ENCODE results near the gene TBC1D4. TPM values are rescaled to one million over a fixed set of nuclear protein-coding genes. Genes with fewer than 3 reads are reported as not detected.

The TBC1D4 gene
- total RNA-seq, 1 experiment from 2014 or later: 5.5 TPM

- BruUV-seq (replicated peaks): no TSS peak
- H3K36me3 ChIP-seq (ENCODE audit: control insufficient read depth, insufficient read depth, low read length): peaks cover 7% of the 10 kb centered on the region
- intact Hi-C loops (cut with micrococcal nuclease; ENCODE audit: unreplicated experiment) (no loop called here), in situ Hi-C loops (cut with HindIII; ENCODE audit: low pct_unique_long_range_greater_than_20kb, low sequenced_read_pairs) (no loop called here)
- ChIA-PET POLR2A (no interaction called here), CTCF (no interaction called here)
- TF ChIP-seq REST (IDR thresholded peaks at IDR 0.05; ENCODE audit: insufficient read depth in 1 of 2, low read depth in 2 of 2, low read length in 1 of 2): no peak
- TF ChIP-seq POLR2AphosphoS5 (IDR thresholded peaks at IDR 0.05; ENCODE audit: low read depth, low read length): no peak
- TF ChIP-seq CTCF (IDR thresholded peaks at IDR 0.05): no peak
- TF ChIP-seq TCF7L2 (IDR thresholded peaks at IDR 0.05; ENCODE audit: low read depth, low read length): no peak
- no peak for TF ChIP-seq SIN3A (IDR thresholded peaks at IDR 0.05; ENCODE audit: borderline replicate concordance, insufficient read depth, low read depth, low read length)
- H3K27me3 ChIP-seq (ENCODE audit: control insufficient read depth, insufficient read depth, low read length): no peaks in the 10 kb centered on the region
- DNase-seq (ENCODE audit: low read depth, low spot score): no peak
- no peak for ATAC-seq
- no peak overlapping the region for H3K4me3 ChIP-seq (ENCODE audit: low read depth in 2 of 2, low read length in 2 of 2)
- H3K4me1 ChIP-seq (ENCODE audit: control insufficient read depth, insufficient read depth, low read length): no peaks in the 10 kb centered on the region
- H3K27ac ChIP-seq (ENCODE audit: low read length): no peak overlapping the region
- no peaks in the 10 kb centered on the region for H3K9me3 ChIP-seq (ENCODE audit: control insufficient read depth, insufficient read depth, low read depth, low read length)
Measured at GRCh38 chr13:75521956-75522355, 40.0 kb upstream of the TBC1D4 start.

- ATAC-seq (no peak), DNase-seq (ENCODE audit: low read depth, low spot score) (no peak)
- Histone ChIP-seq H3K27ac (ENCODE audit: low read length) (no peak overlapping the region), H3K9me3 (ENCODE audit: control insufficient read depth, insufficient read depth, low read depth, low read length) (no peaks in the 10 kb centered on the region), H3K4me3 (ENCODE audit: low read depth in 2 of 2, low read length in 2 of 2) (no peak overlapping the region), H3K36me3 (ENCODE audit: control insufficient read depth, insufficient read depth, low read length) (no peaks in the 10 kb centered on the region), H3K27me3 (ENCODE audit: control insufficient read depth, insufficient read depth, low read length) (no peaks in the 10 kb centered on the region), H3K4me1 (ENCODE audit: control insufficient read depth, insufficient read depth, low read length) (no peaks in the 10 kb centered on the region)
- in situ Hi-C loops (cut with HindIII; ENCODE audit: low pct_unique_long_range_greater_than_20kb, low sequenced_read_pairs) (no loop called here), intact Hi-C loops (cut with micrococcal nuclease; ENCODE audit: unreplicated experiment) (no loop called here)
- no TSS peak for BruUV-seq (replicated peaks)
- POLR2A ChIA-PET: no interaction called here
- TF ChIP-seq TCF7L2 (IDR thresholded peaks at IDR 0.05; ENCODE audit: low read depth, low read length) (no peak), SIN3A (IDR thresholded peaks at IDR 0.05; ENCODE audit: borderline replicate concordance, insufficient read depth, low read depth, low read length) (no peak), REST (IDR thresholded peaks at IDR 0.05; ENCODE audit: insufficient read depth in 1 of 2, low read depth in 2 of 2, low read length in 1 of 2) (no peak), CTCF (IDR thresholded peaks at IDR 0.05) (no peak), POLR2AphosphoS5 (IDR thresholded peaks at IDR 0.05; ENCODE audit: low read depth, low read length) (no peak)
- CTCF ChIA-PET: no interaction called here
Measured at GRCh38 chr13:75518439-75519088, 36.6 kb upstream of the TBC1D4 start.

Data from Panc1 (cell line).